Memory B cell (primary cell): ENCODE data around the gene PRMT1.

Experiments
- ATAC-seq: fragments of 150-1000 bp; cut with Tn5 transposase; 2 replicates; pipeline ENCODE4 v1.10.0; 2021; ENCODE audit warnings: low read depth, mild to moderate bottlenecking, moderate library complexity
- DNase-seq, 2 donors: peaks; one replicate each; pipeline ENCODE4 v3.0.0; 2022; ENCODE audit warnings: low spot score in 2 of 2
- H3K27ac Mint-ChIP-seq: one replicate; pipeline ENCODE4 v1.8.0; 2022; ENCODE audit warnings: mild to moderate bottlenecking, moderate library complexity, mixed read lengths
- H3K27me3 Mint-ChIP-seq: one replicate; pipeline ENCODE4 v1.8.0; 2022; ENCODE audit warnings: mixed read lengths
- H3K36me3 Mint-ChIP-seq: one replicate; pipeline ENCODE4 v1.8.0; 2022; ENCODE audit warnings: mild to moderate bottlenecking, mixed read lengths
- H3K4me1 Mint-ChIP-seq: one replicate; pipeline ENCODE4 v1.8.0; 2022; ENCODE audit warnings: mixed read lengths
- H3K4me3 Mint-ChIP-seq: one replicate; pipeline ENCODE4 v1.8.0; 2022; ENCODE audit warnings: mild to moderate bottlenecking, moderate library complexity, mixed read lengths
- H3K9me3 Mint-ChIP-seq: one replicate; pipeline ENCODE4 v1.8.0; 2022; ENCODE audit warnings: mixed read lengths

Gene PRMT1

GRCh38 chr19:49656456-49657109, 20.5 kb upstream of the PRMT1 start:
- no peak for ATAC-seq
- Mint-ChIP-seq H3K27me3 (no peaks in the 10 kb centered on the region), H3K9me3 (no peaks in the 10 kb centered on the region), H3K4me1 (peaks cover 3% of the 10 kb centered on the region), H3K27ac (no peak overlapping the region), H3K36me3 (peaks cover 20% of the 10 kb centered on the region), H3K4me3 (no peak overlapping the region)
- no peak for DNase-seq

DNA sequence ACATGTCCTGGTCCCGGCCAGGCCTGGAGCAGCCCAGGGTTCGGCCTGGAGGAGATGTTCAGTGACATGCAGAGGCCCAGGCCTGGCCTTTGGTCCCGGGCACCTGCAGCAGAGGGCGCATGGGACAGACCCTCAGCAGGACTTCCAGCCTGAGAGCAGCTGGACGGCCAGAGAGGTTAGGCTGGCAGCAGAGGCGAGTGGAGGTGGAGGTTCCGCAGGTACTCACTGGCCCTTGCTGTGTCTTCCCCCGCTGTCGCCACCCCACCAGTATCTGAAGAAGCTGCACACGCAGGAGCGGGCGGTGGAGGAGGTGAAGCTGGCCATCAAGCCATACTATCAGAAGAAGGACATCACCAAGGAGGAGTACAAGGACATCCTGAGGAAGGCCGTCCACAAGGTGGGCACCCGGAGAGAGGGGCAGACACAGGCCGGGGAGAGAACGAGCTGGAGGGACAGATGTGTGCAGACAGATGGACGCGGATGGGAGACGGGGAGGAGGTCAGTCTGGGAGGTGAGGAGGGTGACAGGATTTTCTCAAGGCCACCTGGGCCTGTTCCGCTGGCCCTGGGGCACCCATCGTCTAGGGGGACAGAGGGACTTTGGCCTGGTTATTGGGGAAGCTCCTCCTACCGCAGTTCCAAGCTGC, 19.5 kb upstream of the PRMT1 start:
- Mint-ChIP-seq H3K9me3 (no peaks in the 10 kb centered on the region), H3K4me3 (no peak overlapping the region), H3K4me1 (peaks cover 4% of the 10 kb centered on the region), H3K27me3 (no peaks in the 10 kb centered on the region), H3K27ac (no peak overlapping the region), H3K36me3 (peaks cover 20% of the 10 kb centered on the region)
- ATAC-seq, result no peak
- DNase-seq, result no peak

- Mint-ChIP-seq H3K9me3 (no peaks in the 10 kb centered on the region), H3K27ac (no peak overlapping the region), H3K4me3 (no peak overlapping the region), H3K4me1 (peaks cover 8% of the 10 kb centered on the region), H3K27me3 (no peaks in the 10 kb centered on the region), H3K36me3 (peaks cover 19% of the 10 kb centered on the region)
- ATAC-seq (no peak), DNase-seq (no peak)
Measured at GRCh38 chr19:49658139-49658517, 18.9 kb upstream of the PRMT1 start.

- Mint-ChIP-seq H3K4me1 (peaks cover 8% of the 10 kb centered on the region), H3K27ac (no peak overlapping the region), H3K36me3 (peaks cover 19% of the 10 kb centered on the region), H3K9me3 (no peaks in the 10 kb centered on the region), H3K27me3 (no peaks in the 10 kb centered on the region), H3K4me3 (no peak overlapping the region)
- ATAC-seq, result no peak
- DNase-seq, result no peak
Measured at GRCh38 chr19:49658566-49659442, 18.3 kb upstream of the PRMT1 start.

- no peak for DNase-seq
- Mint-ChIP-seq H3K4me3 (no peak overlapping the region), H3K9me3 (no peaks in the 10 kb centered on the region), H3K36me3 (peaks cover 13% of the 10 kb centered on the region), H3K4me1 (peaks cover 17% of the 10 kb centered on the region), H3K27ac (no peak overlapping the region), H3K27me3 (no peaks in the 10 kb centered on the region)
- ATAC-seq, result no peak
Measured at GRCh38 chr19:49660338-49660961, 16.6 kb upstream of the PRMT1 start.

DNA sequence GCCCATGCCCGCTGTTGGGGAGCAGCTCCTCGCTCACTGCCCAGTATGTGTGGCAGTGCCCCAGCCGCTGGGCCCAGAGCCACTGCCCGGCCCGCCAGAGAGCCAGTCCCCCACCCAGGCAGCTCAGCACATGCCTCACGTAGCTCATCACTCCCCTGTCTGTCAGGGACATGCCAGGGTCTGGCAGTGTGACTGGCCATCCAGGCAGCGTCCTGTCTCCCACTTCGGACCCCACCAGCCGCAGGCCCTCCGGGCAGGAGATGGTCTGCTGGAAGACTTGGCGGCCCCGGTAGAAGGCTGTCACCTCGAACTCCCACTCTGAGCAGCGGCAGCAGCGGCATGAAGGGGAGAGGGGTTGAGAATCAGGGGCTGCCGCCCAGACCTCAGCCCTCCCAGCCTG, 15.1 kb upstream of the PRMT1 start:
- no peaks in the 10 kb centered on the region for H3K27me3 Mint-ChIP-seq
- H3K4me3 Mint-ChIP-seq, result no peak overlapping the region
- ATAC-seq, result no peak
- H3K36me3 Mint-ChIP-seq, result peaks cover 13% of the 10 kb centered on the region
- no peak for DNase-seq
- H3K9me3 Mint-ChIP-seq, result no peaks in the 10 kb centered on the region
- H3K4me1 Mint-ChIP-seq, result peaks cover 26% of the 10 kb centered on the region
- no peak overlapping the region for H3K27ac Mint-ChIP-seq

DNA sequence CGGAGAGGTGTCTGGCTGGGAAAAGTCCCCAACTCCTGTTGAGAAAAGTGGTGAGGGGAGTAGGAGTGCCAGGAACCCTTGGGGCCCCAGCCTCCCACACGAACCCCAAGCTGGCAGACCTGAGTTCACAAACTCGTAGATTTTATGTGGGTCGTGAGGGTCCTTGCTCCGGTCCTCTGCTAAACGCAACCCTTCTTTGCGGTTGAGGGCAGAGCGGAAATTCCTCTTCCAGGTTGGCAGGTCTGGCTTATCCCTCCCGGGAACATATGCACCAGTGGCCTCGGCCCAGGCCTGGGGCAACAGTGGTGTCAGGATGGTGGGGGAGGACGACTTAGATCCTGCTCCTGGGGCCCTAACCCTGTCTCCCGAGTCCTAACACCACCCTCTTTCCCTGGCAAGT, 13.8 kb upstream of the PRMT1 start:
- Mint-ChIP-seq H3K36me3 (peaks cover 10% of the 10 kb centered on the region), H3K4me3 (peak overlapping the region; percentile 37), H3K27me3 (no peaks in the 10 kb centered on the region), H3K4me1 (peaks cover 27% of the 10 kb centered on the region), H3K27ac (peak overlapping the region; percentile 90), H3K9me3 (no peaks in the 10 kb centered on the region)
- ATAC-seq, result no peak
- DNase-seq, result no peak

DNA sequence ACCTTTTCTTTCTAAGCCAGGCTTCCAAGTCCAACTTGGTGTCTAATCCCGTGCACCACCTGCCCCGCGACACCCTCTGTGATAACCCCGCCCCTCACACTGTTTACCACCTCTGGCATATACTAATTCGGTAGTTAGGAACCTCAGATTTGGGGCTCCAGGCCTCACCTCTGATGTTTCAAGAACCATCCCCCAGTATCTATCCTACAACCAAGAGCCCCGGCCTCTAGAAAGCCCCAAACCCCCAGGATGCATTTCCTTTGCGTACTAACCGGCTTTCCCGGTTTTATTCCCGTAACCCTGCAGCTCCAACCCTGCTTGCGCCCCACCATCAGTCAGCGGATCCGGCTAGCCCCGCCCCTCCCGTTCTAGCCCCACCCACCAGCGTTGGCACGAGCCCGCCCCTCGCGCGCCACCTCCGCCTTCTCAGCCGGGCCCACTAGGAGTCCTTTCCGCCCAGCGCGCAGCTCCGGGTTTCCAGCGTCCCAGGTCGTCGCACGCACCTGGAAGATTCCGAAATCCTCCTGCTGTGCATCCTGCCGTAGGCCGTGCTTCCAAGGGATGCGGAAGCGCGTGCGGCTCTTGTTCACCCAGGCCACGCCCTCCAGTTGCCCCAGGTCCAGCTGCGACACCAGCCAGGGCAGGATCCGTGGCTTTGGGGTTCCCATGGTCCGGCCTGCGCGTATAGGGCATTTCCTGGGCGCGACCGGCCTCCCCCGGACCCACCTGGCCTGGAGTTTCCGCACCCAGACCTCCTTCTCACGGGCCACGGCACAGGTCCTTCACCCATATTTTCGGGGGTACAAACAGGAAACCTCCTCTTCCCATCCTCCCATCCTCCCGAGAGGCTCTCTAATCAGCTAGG, 12.7 kb upstream of the PRMT1 start:
- Mint-ChIP-seq H3K4me1 (peaks cover 27% of the 10 kb centered on the region), H3K36me3 (peaks cover 7% of the 10 kb centered on the region), H3K4me3 (peak overlapping the region; percentile 95), H3K27me3 (no peaks in the 10 kb centered on the region), H3K9me3 (no peaks in the 10 kb centered on the region), H3K27ac (peak overlapping the region; percentile 90)
- DNase-seq (peak; percentile 76 to 80), ATAC-seq (peak; percentile 55)

DNA sequence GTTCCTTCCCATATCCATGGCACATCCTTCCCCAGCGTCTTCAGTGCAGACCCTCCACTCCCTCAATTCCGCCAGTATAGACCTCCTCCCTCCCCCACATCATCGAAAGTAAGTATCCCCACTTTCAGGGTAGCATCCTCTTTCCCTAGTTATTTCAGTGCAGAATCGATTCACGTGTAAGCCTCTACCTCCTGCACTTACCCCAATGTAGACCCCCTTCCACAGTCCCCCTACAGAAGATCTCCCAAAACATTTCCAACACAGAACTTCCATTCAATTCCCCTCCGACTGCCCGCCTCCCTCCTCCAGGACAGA, 12.1 kb upstream of the PRMT1 start:
- no peaks in the 10 kb centered on the region for H3K27me3 Mint-ChIP-seq
- no peaks in the 10 kb centered on the region for H3K9me3 Mint-ChIP-seq
- peaks cover 27% of the 10 kb centered on the region for H3K4me1 Mint-ChIP-seq
- H3K4me3 Mint-ChIP-seq, result peak overlapping the region; percentile 95
- H3K27ac Mint-ChIP-seq, result peak overlapping the region; percentile 90
- peaks cover 7% of the 10 kb centered on the region for H3K36me3 Mint-ChIP-seq
- no peak for DNase-seq
- ATAC-seq, result no peak

- Mint-ChIP-seq H3K27me3 (no peaks in the 10 kb centered on the region), H3K9me3 (no peaks in the 10 kb centered on the region), H3K4me3 (peak within 1 kb of the TSS; percentile 95), H3K4me1 (peaks cover 27% of the 10 kb centered on the region), H3K36me3 (peaks cover 7% of the 10 kb centered on the region), H3K27ac (peak within 1 kb of the TSS; percentile 90)
- ATAC-seq (peak; percentile 90), DNase-seq (peak; percentile 99 to 100)
Measured at GRCh38 chr19:49665351-49666119, 11.5 kb upstream of the PRMT1 start, which contains the start of the genes BCL2L12 and IRF3. TSS of gene BCL2L12 (plus strand) at chr19:49665933. CDS start at chr19:49666693, 760 bp downstream. TSS of gene IRF3 (minus strand) at chr19:49665857. CDS start at chr19:49664838, 1,019 bp downstream.

GRCh38 chr19:49666120-49666444, 11.0 kb upstream of the PRMT1 start:
- peak overlapping the region; percentile 90 for H3K27ac Mint-ChIP-seq
- H3K36me3 Mint-ChIP-seq, result peaks cover 7% of the 10 kb centered on the region
- DNase-seq (no peak), ATAC-seq (peak; percentile 1)
- peaks cover 27% of the 10 kb centered on the region for H3K4me1 Mint-ChIP-seq
- H3K9me3 Mint-ChIP-seq, result no peaks in the 10 kb centered on the region
- H3K27me3 Mint-ChIP-seq, result no peaks in the 10 kb centered on the region
- H3K4me3 Mint-ChIP-seq, result peak overlapping the region; percentile 95

GRCh38 chr19:49667473-49667872, 9.6 kb upstream of the PRMT1 start:
- Mint-ChIP-seq H3K27ac (no peak overlapping the region), H3K4me1 (peaks cover 34% of the 10 kb centered on the region)
- no peak for ATAC-seq

DNA sequence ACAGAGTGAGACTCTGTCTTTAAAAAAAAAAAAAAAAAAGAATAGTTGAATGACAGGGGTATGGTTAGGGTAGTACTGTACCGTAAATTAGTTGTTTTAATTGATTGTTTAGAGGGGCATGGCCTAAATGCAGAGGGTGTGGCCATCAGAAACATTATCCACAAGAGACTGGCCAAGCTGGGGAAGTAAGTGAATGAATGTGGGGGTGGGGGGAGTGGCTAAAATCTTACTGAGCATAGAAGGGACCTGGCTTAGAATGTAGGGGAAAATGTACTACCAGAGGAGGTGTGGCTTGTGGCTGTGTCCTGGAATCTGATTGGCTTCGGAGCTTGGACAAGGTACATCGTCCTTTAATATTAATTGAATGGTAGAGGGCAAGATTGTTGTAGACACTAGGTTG, 7.6 kb upstream of the PRMT1 start:
- DNase-seq (no peak), ATAC-seq (no peak)
- Mint-ChIP-seq H3K4me1 (peaks cover 35% of the 10 kb centered on the region), H3K9me3 (no peaks in the 10 kb centered on the region), H3K36me3 (peaks cover 4% of the 10 kb centered on the region), H3K4me3 (no peak overlapping the region), H3K27ac (no peak overlapping the region), H3K27me3 (no peaks in the 10 kb centered on the region)

More at GRCh38 chr19:49667473-49667872, 9.6 kb upstream of the PRMT1 start:
- DNase-seq, result no peak
- Mint-ChIP-seq H3K9me3 (no peaks in the 10 kb centered on the region), H3K36me3 (peaks cover 5% of the 10 kb centered on the region), H3K4me3 (no peak overlapping the region), H3K27me3 (no peaks in the 10 kb centered on the region)
